GM12878 (cell line): ENCODE data around the gene LAMB4. TPM values are rescaled to one million over a fixed set of nuclear protein-coding genes. Genes with fewer than 3 reads are reported as not detected.

Source experiments
- ATAC-seq: fragments of 200-7000 bp; cut with Tn5 transposase; 3 replicates; pipeline ENCODE4 v1.9.1; 2020; ENCODE audit warnings: mild to moderate bottlenecking, moderate library complexity
- BruUV-seq: library from RNA; stranded (reverse); fragments of 400-500 nt; replicated peaks from 2 replicates; lab custom pipeline; 2021; lab: Mats Ljungman, UMichigan
- CTCF ChIA-PET: fragments of 300-600 bp; sonication (Branson Sonifier 250); formaldehyde crosslinking; extraction: SDS; loops from one replicate; lab custom pipeline; 2021; ENCODE audit warnings: inconsistent platforms; lab: Yijun Ruan, JAX
- POLR2A ChIA-PET: fragments of 350-600 bp; formaldehyde crosslinking; extraction: SDS; loops from one replicate; lab custom pipeline; 2021; ENCODE audit warnings: inconsistent platforms; lab: Charles Lee
- RAD21 ChIA-PET: fragments of 300-600 bp; sonication (Branson Sonifier 250); formaldehyde crosslinking; loops from one replicate; lab custom pipeline; 2023; ENCODE audit warnings: antibody characterized with exemption; ENCODE audit not compliant: unreplicated experiment; lab: Charles Lee
- SMC1A ChIA-PET: fragments of 300-600 bp; sonication (Branson Sonifier 250); formaldehyde crosslinking; loops from one replicate; lab custom pipeline; 2023; ENCODE audit not compliant: unreplicated experiment, uncharacterized antibody; lab: Charles Lee
- DNase-seq: peaks from one replicate; pipeline ENCODE4 v3.0.0-alpha.2; 2011; ENCODE audit warnings: low read depth, low spot score
- FAIRE-seq: peaks from 3 replicates; lab custom pipeline; 2011; peaks lifted over from hg19 to GRCh38; lab: Jason Lieb, UNC
- H2AFZ ChIP-seq: 2 replicates; pipeline ENCODE4 v1.6.0; 2011; ENCODE audit warnings: low read depth, low read length, control low read depth; ENCODE audit not compliant: control insufficient read depth
- H3K27ac ChIP-seq: 2 replicates; pipeline ENCODE4 v1.5.1; 2011; ENCODE audit warnings: control low read depth; ENCODE audit not compliant: control insufficient read depth, insufficient read depth
- H3K27me3 ChIP-seq, 2 experiments: replicated peaks in 1 of 2; 2 replicates each; pipeline versions ENCODE4 v1.6.0 to v1.6.1; 2011; ENCODE audit warnings: low read length in 1 of 2; ENCODE audit not compliant: control insufficient read depth in 2 of 2, insufficient read depth in 2 of 2
- H3K36me3 ChIP-seq, 2 experiments: 2 replicates each; pipeline ENCODE4 v1.5.1; 2011; ENCODE audit warnings: low read length in 1 of 2; ENCODE audit not compliant: control insufficient read depth in 2 of 2, insufficient read depth in 2 of 2
- H3K4me1 ChIP-seq: 2 replicates; pipeline ENCODE4 v1.6.1; 2011; ENCODE audit warnings: mild to moderate bottlenecking, low read length, moderate library complexity, mixed read lengths; ENCODE audit not compliant: control insufficient read depth, insufficient read depth
- H3K4me2 ChIP-seq: 2 replicates; pipeline ENCODE4 v1.6.0; 2011; ENCODE audit warnings: control low read depth; ENCODE audit not compliant: control insufficient read depth, insufficient read depth
- H3K4me3 ChIP-seq: fragments of 200-600 bp; sonication (generic); 2 replicates; pipeline ENCODE4 v1.5.1; 2016
- H3K79me2 ChIP-seq: 2 replicates; pipeline ENCODE4 v1.6.0; 2011; ENCODE audit warnings: low read length; ENCODE audit not compliant: control insufficient read depth, insufficient read depth
- H3K9ac ChIP-seq: 2 replicates; pipeline ENCODE4 v1.8.0; 2011; ENCODE audit warnings: low read length, control low read depth, mixed read lengths; ENCODE audit not compliant: control insufficient read depth, insufficient read depth
- H3K9me3 ChIP-seq: replicated peaks from 3 replicates; pipeline ENCODE4 v1.5.1; 2011; ENCODE audit warnings: mild to moderate bottlenecking, low read length; ENCODE audit not compliant: control insufficient read depth, insufficient read depth
- H4K20me1 ChIP-seq: 2 replicates; pipeline ENCODE4 v1.6.0; 2011; ENCODE audit not compliant: control insufficient read depth, insufficient read depth
- EED ChIP-seq: sonication (generic); IDR thresholded peaks from 2 replicates; pipeline ENCODE4 v1.6.1; 2016; ENCODE audit warnings: antibody characterized with exemption, low read depth
- GABPA ChIP-seq: IDR thresholded peaks from 2 replicates; pipeline ENCODE4 v1.6.1; 2014; ENCODE audit warnings: antibody characterized with exemption, low read depth, mild to moderate bottlenecking, inconsistent platforms
- IRF4 ChIP-seq: IDR thresholded peaks from 2 replicates; pipeline ENCODE4 v1.6.1; 2011; ENCODE audit warnings: low read depth, low read length
- RB1 ChIP-seq: fragments of 450-650 bp; formaldehyde crosslinking; IDR thresholded peaks from 2 replicates; pipeline ENCODE4 v1.6.1; 2017; ENCODE audit warnings: mild to moderate bottlenecking, borderline replicate concordance
- ZNF217 ChIP-seq: fragments of 450-650 bp; IDR thresholded peaks from 2 replicates; pipeline ENCODE4 v1.6.1; 2017; ENCODE audit warnings: antibody characterized with exemption, mild to moderate bottlenecking
- WGBS: methylation state at CpG from one replicate; pipeline ENCODE4 v1.1.6; 2016; ENCODE audit warnings: low lambda C conversion rate; ENCODE audit not compliant: insufficient replicate concordance, insufficient coverage; ENCODE audit errors: missing lambda C conversion rate; 5-methylcytosine and 5-hydroxymethylcytosine counted together
- in situ Hi-C: fragments of 300-500 bp; cut with MboI; formaldehyde crosslinking; loops from 9 replicates; pipeline ENCODE4 v1.14.3; 2018; ENCODE audit warnings: mixed read lengths
- intact Hi-C: fragments of 100-400 bp; cut with micrococcal nuclease; formaldehyde crosslinking; loops from one replicate; pipeline ENCODE4 v1.14.2; 2022; ENCODE audit not compliant: unreplicated experiment
- polyA plus RNA-seq, 11 experiments: library from polyadenylated mRNA; depleted of rRNA in 4 of 11; unstranded in 6 of 11; stranded (reverse) in 5 of 11; fragments of >200 nt; fragmentation: Nextera tagmentation in 4 of 11; fragmentation: Illumina TruSeq in 1 of 11; extraction: Ambion mirVana in 4 of 11; extraction: Trizol in 1 of 11; gene quantifications; 1 replicate in 1 of 11; 2 replicates in 10 of 11; pipeline versions ENCODE4 v1.2.1 to v1.2.3, GENCODE V29; 2011 to 2016; ENCODE audit warnings: inconsistent platforms in 2 of 11, missing spikeins in 2 of 11, low read depth in 1 of 11
- total RNA-seq, 4 experiments: library from RNA; depleted of rRNA in 3 of 4; stranded (reverse); fragments of >200 nt in 3 of 4; fragmentation: Illumina TruSeq in 1 of 4; extraction: Trizol in 1 of 4; gene quantifications; 2 replicates each; pipeline versions ENCODE4 v1.2.1 to v1.2.3, GENCODE V29; 2013 to 2021
- TF ChIP-seq, protein P1 (sequence below): fragments of 150-350 bp; IDR thresholded peaks from 2 replicates; pipeline ENCODE4 v1.6.1; 2016; ENCODE audit warnings: low read depth, low read length
- TF ChIP-seq, protein P2 (sequence below): fragments of 450-650 bp; IDR thresholded peaks from 2 replicates; pipeline ENCODE4 v1.6.1; 2016; ENCODE audit warnings: mild to moderate bottlenecking

The LAMB4 gene
- total and polyA plus RNA-seq, 10 of the 15 experiments (the other 5 are each of a cell fraction or from before 2014, with no cell fraction given): 0.04 to 0.06 TPM; not detected in 8

DNA sequence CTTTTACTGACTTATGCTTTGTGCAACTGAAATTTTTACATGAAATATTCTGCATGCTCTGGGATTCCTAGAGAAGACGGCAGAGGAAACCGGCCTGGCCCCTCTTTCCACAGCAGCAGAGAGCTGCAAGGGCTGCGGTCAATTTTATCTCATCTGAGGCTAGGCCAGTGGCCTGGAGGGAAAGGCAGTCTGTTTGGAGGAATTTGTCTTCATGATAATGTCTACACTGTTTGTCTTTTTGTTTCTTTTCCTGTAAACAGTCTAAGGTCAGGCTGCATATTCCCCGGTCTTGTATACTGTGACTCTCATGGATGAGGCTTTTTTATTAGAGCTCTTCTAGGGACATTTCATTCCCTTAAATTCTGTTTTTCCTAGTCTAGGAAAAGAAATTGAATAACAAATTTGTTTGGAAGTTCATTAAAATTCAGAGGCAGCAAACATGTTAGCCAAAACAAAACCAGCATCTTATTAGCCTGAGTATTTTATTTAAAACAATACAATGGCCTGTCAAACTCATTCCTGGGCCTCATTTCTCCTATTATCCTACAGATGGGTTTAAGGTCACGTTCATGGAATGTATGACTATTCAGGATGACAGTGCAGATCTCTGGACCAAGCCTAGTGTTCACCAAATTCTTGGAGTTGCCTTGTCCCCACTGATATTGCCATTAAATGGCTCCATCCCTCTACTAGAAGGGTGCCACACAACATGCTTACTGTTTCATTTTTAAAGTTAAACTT is 26.4 kb downstream of the LAMB4 start (continued):
- TF ChIP-seq EED (no peak), RB1 (no peak)
- TF ChIP-seq, all 136 proteins: peak for 0

- Histone ChIP-seq H4K20me1 (no peaks in the 10 kb centered on the region), H3K9me3 (no peaks in the 10 kb centered on the region), H2AFZ (no peak overlapping the region), H3K36me3 (no peaks in the 10 kb centered on the region), H3K4me2 (no peak overlapping the region), H3K27me3 (peaks cover 0 to 1% of the 10 kb centered on the region in 2 experiments; a peak in 2 of 4 replicates), H3K27ac (no peak overlapping the region), H3K79me2 (no peaks in the 10 kb centered on the region), H3K9ac (no peak overlapping the region), H3K4me3 (no peak overlapping the region), H3K4me1 (no peaks in the 10 kb centered on the region)
- BruUV-seq: no TSS peak
- CTCF ChIA-PET: interaction anchor here (1.6 kb wide), 1 partner anchor 9 kb away, joined by 3 read pairs; no protein-coding TSS in a partner anchor
- RAD21 ChIA-PET: no interaction called here
- FAIRE-seq (no peak), DNase-seq (no peak), ATAC-seq (no peak)
- intact Hi-C loops: no loop called here
- TF ChIP-seq, protein P1, sequence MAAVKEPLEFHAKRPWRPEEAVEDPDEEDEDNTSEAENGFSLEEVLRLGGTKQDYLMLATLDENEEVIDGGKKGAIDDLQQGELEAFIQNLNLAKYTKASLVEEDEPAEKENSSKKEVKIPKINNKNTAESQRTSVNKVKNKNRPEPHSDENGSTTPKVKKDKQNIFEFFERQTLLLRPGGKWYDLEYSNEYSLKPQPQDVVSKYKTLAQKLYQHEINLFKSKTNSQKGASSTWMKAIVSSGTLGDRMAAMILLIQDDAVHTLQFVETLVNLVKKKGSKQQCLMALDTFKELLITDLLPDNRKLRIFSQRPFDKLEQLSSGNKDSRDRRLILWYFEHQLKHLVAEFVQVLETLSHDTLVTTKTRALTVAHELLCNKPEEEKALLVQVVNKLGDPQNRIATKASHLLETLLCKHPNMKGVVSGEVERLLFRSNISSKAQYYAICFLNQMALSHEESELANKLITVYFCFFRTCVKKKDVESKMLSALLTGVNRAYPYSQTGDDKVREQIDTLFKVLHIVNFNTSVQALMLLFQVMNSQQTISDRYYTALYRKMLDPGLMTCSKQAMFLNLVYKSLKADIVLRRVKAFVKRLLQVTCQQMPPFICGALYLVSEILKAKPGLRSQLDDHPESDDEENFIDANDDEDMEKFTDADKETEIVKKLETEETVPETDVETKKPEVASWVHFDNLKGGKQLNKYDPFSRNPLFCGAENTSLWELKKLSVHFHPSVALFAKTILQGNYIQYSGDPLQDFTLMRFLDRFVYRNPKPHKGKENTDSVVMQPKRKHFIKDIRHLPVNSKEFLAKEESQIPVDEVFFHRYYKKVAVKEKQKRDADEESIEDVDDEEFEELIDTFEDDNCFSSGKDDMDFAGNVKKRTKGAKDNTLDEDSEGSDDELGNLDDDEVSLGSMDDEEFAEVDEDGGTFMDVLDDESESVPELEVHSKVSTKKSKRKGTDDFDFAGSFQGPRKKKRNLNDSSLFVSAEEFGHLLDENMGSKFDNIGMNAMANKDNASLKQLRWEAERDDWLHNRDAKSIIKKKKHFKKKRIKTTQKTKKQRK: no peak
- TF ChIP-seq GABPA (no peak), IRF4 (no peak), ZNF217 (no peak)
- TF ChIP-seq, protein P2, sequence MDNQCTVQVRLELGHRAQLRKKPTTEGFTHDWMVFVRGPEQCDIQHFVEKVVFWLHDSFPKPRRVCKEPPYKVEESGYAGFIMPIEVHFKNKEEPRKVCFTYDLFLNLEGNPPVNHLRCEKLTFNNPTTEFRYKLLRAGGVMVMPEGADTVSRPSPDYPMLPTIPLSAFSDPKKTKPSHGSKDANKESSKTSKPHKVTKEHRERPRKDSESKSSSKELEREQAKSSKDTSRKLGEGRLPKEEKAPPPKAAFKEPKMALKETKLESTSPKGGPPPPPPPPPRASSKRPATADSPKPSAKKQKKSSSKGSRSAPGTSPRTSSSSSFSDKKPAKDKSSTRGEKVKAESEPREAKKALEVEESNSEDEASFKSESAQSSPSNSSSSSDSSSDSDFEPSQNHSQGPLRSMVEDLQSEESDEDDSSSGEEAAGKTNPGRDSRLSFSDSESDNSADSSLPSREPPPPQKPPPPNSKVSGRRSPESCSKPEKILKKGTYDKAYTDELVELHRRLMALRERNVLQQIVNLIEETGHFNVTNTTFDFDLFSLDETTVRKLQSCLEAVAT: no peak
- in situ Hi-C loops: no loop called here
- POLR2A ChIA-PET: no interaction called here
- WGBS: 69% methylated on average over 17 of the region's 20 CpGs
- SMC1A ChIA-PET: no interaction called here
Observed at GRCh38 chr7:108102671-108103312, 27.4 kb downstream of the LAMB4 start.
